Hepatocyte (in vitro differentiated cells): Measurements from ENCODE around the gene ADAMTS19. TPM values are rescaled to one million over a fixed set of nuclear protein-coding genes. Genes with fewer than 3 reads are reported as not detected.

Experiments
- DNase-seq: peaks from one replicate; pipeline ENCODE4 v3.0.0-alpha.2; 2016; ENCODE audit warnings: low spot score
- H2AFZ ChIP-seq: fragments of 200-600 bp; sonication (generic); 2 replicates; pipeline ENCODE4 v1.6.0; 2016; ENCODE audit warnings: antibody characterized with exemption, mild to moderate bottlenecking
- H3K27ac ChIP-seq: fragments of 200-600 bp; sonication (generic); 2 replicates; pipeline ENCODE4 v1.5.1; 2016; ENCODE audit warnings: mild to moderate bottlenecking
- H3K27me3 ChIP-seq: fragments of 200-600 bp; sonication (generic); 2 replicates; pipeline ENCODE4 v1.6.1; 2016
- H3K36me3 ChIP-seq: fragments of 200-600 bp; sonication (generic); replicated peaks from 2 replicates; pipeline ENCODE4 v1.5.1; 2016; ENCODE audit warnings: low read depth; ENCODE audit not compliant: insufficient read depth
- H3K4me1 ChIP-seq: fragments of 200-600 bp; sonication (generic); 2 replicates; pipeline ENCODE4 v1.5.1; 2016; ENCODE audit warnings: mild to moderate bottlenecking, moderate library complexity; ENCODE audit not compliant: insufficient read depth
- H3K4me2 ChIP-seq: fragments of 200-600 bp; sonication (generic); 2 replicates; pipeline ENCODE4 v1.6.0; 2016
- H3K4me3 ChIP-seq: fragments of 200-600 bp; sonication (generic); 2 replicates; pipeline ENCODE4 v1.5.1; 2016; ENCODE audit warnings: mild to moderate bottlenecking
- H3K79me2 ChIP-seq: fragments of 200-600 bp; sonication (generic); 2 replicates; pipeline ENCODE4 v1.6.0; 2017; ENCODE audit warnings: mild to moderate bottlenecking
- H3K9me2 ChIP-seq: fragments of 200-600 bp; sonication (generic); replicated peaks from 2 replicates; pipeline ENCODE4 v1.6.0; 2017; ENCODE audit warnings: mild to moderate bottlenecking; ENCODE audit not compliant: insufficient read depth
- H3K9me3 ChIP-seq: fragments of 200-600 bp; sonication (generic); 2 replicates; pipeline ENCODE4 v1.5.1; 2016; ENCODE audit warnings: low read depth, mild to moderate bottlenecking
- H4K20me1 ChIP-seq: fragments of 200-600 bp; sonication (generic); 2 replicates; pipeline ENCODE4 v1.6.0; 2016; ENCODE audit warnings: mild to moderate bottlenecking; ENCODE audit not compliant: insufficient read depth, poor library complexity, severe bottlenecking
- EZH2 ChIP-seq: fragments of 200-600 bp; sonication (generic); IDR thresholded peaks from 2 replicates; pipeline ENCODE4 v1.6.1; 2016; ENCODE audit warnings: antibody characterized with exemption, mild to moderate bottlenecking, borderline replicate concordance
- EZH2phosphoT487 ChIP-seq: fragments of 200-600 bp; sonication (generic); IDR thresholded peaks from one replicate; pipeline ENCODE4 v1.6.1; 2018; ENCODE audit warnings: antibody characterized with exemption, mild to moderate bottlenecking, low read depth, moderate library complexity; ENCODE audit not compliant: unreplicated experiment, severe bottlenecking
- WGBS: methylation state at CpG from one replicate; pipeline ENCODE4 v1.1.6; 2016; ENCODE audit warnings: low lambda C conversion rate; ENCODE audit errors: missing lambda C conversion rate; 5-methylcytosine and 5-hydroxymethylcytosine counted together
- polyA plus RNA-seq: library from polyadenylated mRNA; unstranded; fragments of >200 nt; fragmentation: Nextera tagmentation; extraction: Ambion mirVana; gene quantifications from 2 replicates; pipeline ENCODE4 v1.2.1, GENCODE V29; 2016
- total RNA-seq: library from RNA; depleted of rRNA; stranded (reverse); fragments of >200 nt; gene quantifications from 2 replicates; pipeline ENCODE4 v1.2.3, GENCODE V29; 2014
- TF ChIP-seq, protein P1 (sequence below): fragments of 200-600 bp; sonication (generic); IDR thresholded peaks from 2 replicates; pipeline ENCODE4 v1.5.1; 2016; ENCODE audit warnings: antibody characterized with exemption, mild to moderate bottlenecking; ENCODE audit not compliant: poor library complexity

ADAMTS19 gene
- total and polyA plus RNA-seq, 2 experiments from 2014 or later, result 1.8 to 5.0 TPM

GRCh38 chr5:129639331-129639730 lies 179.2 kb downstream of the ADAMTS19 start:
- no peak overlapping the region for H3K4me3 ChIP-seq
- no peak for DNase-seq
- TF ChIP-seq, protein P1, sequence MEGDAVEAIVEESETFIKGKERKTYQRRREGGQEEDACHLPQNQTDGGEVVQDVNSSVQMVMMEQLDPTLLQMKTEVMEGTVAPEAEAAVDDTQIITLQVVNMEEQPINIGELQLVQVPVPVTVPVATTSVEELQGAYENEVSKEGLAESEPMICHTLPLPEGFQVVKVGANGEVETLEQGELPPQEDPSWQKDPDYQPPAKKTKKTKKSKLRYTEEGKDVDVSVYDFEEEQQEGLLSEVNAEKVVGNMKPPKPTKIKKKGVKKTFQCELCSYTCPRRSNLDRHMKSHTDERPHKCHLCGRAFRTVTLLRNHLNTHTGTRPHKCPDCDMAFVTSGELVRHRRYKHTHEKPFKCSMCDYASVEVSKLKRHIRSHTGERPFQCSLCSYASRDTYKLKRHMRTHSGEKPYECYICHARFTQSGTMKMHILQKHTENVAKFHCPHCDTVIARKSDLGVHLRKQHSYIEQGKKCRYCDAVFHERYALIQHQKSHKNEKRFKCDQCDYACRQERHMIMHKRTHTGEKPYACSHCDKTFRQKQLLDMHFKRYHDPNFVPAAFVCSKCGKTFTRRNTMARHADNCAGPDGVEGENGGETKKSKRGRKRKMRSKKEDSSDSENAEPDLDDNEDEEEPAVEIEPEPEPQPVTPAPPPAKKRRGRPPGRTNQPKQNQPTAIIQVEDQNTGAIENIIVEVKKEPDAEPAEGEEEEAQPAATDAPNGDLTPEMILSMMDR, result no peak
- TF ChIP-seq EZH2 (no peak), EZH2phosphoT487 (no peak)
- no peaks in the 10 kb centered on the region for H3K36me3 ChIP-seq
- no peaks in the 10 kb centered on the region for H3K4me1 ChIP-seq
- H2AFZ ChIP-seq, result no peak overlapping the region
- H3K79me2 ChIP-seq, result no peaks in the 10 kb centered on the region
- H3K9me2 ChIP-seq, result no peaks in the 10 kb centered on the region
- no peak overlapping the region for H3K27ac ChIP-seq
- H3K9me3 ChIP-seq, result no peaks in the 10 kb centered on the region
- H3K4me2 ChIP-seq, result no peak overlapping the region
- WGBS, result 80% methylated on average over 4 of the region's 4 CpGs
- no peaks in the 10 kb centered on the region for H4K20me1 ChIP-seq
- H3K27me3 ChIP-seq, result no peaks in the 10 kb centered on the region

DNA sequence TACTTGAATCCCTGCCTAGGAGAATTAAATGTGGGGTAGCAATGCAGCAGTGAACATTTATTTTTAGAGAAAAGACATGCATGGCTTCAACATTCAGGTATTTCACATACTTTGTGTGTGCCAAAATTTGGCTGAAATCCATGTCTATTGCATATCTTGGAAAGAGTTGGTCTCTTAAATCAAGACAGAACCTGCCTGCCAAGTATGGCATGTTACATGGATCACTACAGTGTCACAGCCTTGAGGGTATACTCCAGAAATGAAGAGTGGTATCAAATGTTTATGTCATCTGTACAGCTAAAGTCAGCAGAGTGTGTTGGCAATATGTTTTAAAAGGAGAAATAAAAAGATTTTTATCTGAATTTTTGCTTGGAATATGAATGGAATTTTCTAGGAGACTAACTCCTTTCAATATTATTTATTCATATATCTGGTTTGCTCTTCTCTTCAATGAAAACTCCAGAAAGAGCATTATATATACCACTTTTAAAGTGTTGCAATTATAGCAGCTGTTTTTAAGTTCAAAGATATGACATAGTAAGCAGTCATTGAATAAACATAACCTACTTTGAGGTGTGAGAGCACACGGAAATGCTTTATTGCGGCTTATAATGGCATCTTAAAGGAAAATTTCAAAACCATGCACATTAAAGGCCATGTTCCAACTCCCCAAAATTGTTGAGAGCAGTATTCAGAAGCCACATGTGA lies 192.4 kb downstream of the ADAMTS19 start:
- Histone ChIP-seq H3K4me3 (no peak overlapping the region), H3K4me1 (peaks cover 5% of the 10 kb centered on the region), H3K27ac (no peak overlapping the region), H3K9me2 (no peaks in the 10 kb centered on the region), H3K9me3 (no peaks in the 10 kb centered on the region), H3K4me2 (no peak overlapping the region), H3K79me2 (no peaks in the 10 kb centered on the region), H3K36me3 (no peaks in the 10 kb centered on the region), H3K27me3 (no peaks in the 10 kb centered on the region), H2AFZ (no peak overlapping the region), H4K20me1 (no peaks in the 10 kb centered on the region)
- TF ChIP-seq EZH2phosphoT487 (no peak), EZH2 (no peak)
- TF ChIP-seq, protein P1, result no peak
- no peak for DNase-seq
- WGBS, result 62% methylated on average over 2 of the region's 2 CpGs

- H3K36me3 ChIP-seq, result no peaks in the 10 kb centered on the region
- no peaks in the 10 kb centered on the region for H3K9me2 ChIP-seq
- no peaks in the 10 kb centered on the region for H4K20me1 ChIP-seq
- H3K4me2 ChIP-seq, result no peak overlapping the region
- DNase-seq, result peak; percentile 25
- no peaks in the 10 kb centered on the region for H3K9me3 ChIP-seq
- H3K27ac ChIP-seq, result no peak overlapping the region
- no peak overlapping the region for H2AFZ ChIP-seq
- no peaks in the 10 kb centered on the region for H3K27me3 ChIP-seq
- TF ChIP-seq, protein P1, result no peak
- TF ChIP-seq EZH2 (no peak), EZH2phosphoT487 (no peak)
- no peak overlapping the region for H3K4me3 ChIP-seq
- H3K79me2 ChIP-seq, result no peaks in the 10 kb centered on the region
- H3K4me1 ChIP-seq, result peaks cover 5% of the 10 kb centered on the region
- 44% methylated on average over 2 of the region's 2 CpGs for WGBS
Observed at GRCh38 chr5:129653057-129653375, 192.9 kb downstream of the ADAMTS19 start.
